ENCODE measurements around the gene ATP2A2.
A peak's percentile ranks its signal among the peaks of the same experiment; 100 is the strongest.
"Not testable (repeated sequence)": the region's sequence is repeated elsewhere in the genome, so short reads cannot be mapped to it uniquely, and the experiment has no call there.

The ATP2A2 gene

GRCh38 chr12:110320550-110320949, 39.5 kb downstream of the ATP2A2 start:
- in situ Hi-C loops (cut with HindIII; ENCODE audit: low pct_unique_long_range_greater_than_20kb, low sequenced_read_pairs), result no loop called here
- no peak for TF ChIP-seq JUND (IDR thresholded peaks at IDR 0.05; ENCODE audit: low read depth)
- DNase-seq (ENCODE audit: low read depth in 1 of 2, low spot score in 1 of 2), result peak in 1 of 2 experiments; percentile 32

- TF ChIP-seq JUND (IDR thresholded peaks at IDR 0.05; ENCODE audit: low read depth), result no peak
- in situ Hi-C loops (cut with HindIII; ENCODE audit: low pct_unique_long_range_greater_than_20kb, low sequenced_read_pairs), result no loop called here
- DNase-seq (ENCODE audit: low read depth in 1 of 2, low spot score in 1 of 2), result no peak
Measured at GRCh38 chr12:110329710-110330109, 48.7 kb downstream of the ATP2A2 start.

GRCh38 chr12:110330124-110330523, 49.1 kb downstream of the ATP2A2 start:
- no peak for DNase-seq (ENCODE audit: low read depth in 1 of 2, low spot score in 1 of 2)
- no peak for TF ChIP-seq JUND (IDR thresholded peaks at IDR 0.05; ENCODE audit: low read depth)
- in situ Hi-C loops (cut with HindIII; ENCODE audit: low pct_unique_long_range_greater_than_20kb, low sequenced_read_pairs), result no loop called here

GRCh38 chr12:110330544-110330943, 49.5 kb downstream of the ATP2A2 start:
- in situ Hi-C loops (cut with HindIII; ENCODE audit: low pct_unique_long_range_greater_than_20kb, low sequenced_read_pairs), result no loop called here
- no peak for TF ChIP-seq JUND (IDR thresholded peaks at IDR 0.05; ENCODE audit: low read depth)
- DNase-seq (ENCODE audit: low read depth in 1 of 2, low spot score in 1 of 2), result no peak

GRCh38 chr12:110333201-110333600, 52.2 kb downstream of the ATP2A2 start:
- no peak for DNase-seq (ENCODE audit: low read depth in 1 of 2, low spot score in 1 of 2)
- in situ Hi-C loops (cut with HindIII; ENCODE audit: low pct_unique_long_range_greater_than_20kb, low sequenced_read_pairs), result no loop called here
- no peak for TF ChIP-seq JUND (IDR thresholded peaks at IDR 0.05; ENCODE audit: low read depth)

GRCh38 chr12:110335481-110336045, 54.5 kb downstream of the ATP2A2 start:
- TF ChIP-seq JUND (IDR thresholded peaks at IDR 0.05; ENCODE audit: low read depth), result no peak
- no peak for DNase-seq (ENCODE audit: low read depth in 1 of 2, low spot score in 1 of 2)
- in situ Hi-C loops (cut with HindIII; ENCODE audit: low pct_unique_long_range_greater_than_20kb, low sequenced_read_pairs), result no loop called here

- no peak for TF ChIP-seq JUND (IDR thresholded peaks at IDR 0.05; ENCODE audit: low read depth)
- DNase-seq (ENCODE audit: low read depth in 1 of 2, low spot score in 1 of 2), result no peak
- in situ Hi-C loops (cut with HindIII; ENCODE audit: low pct_unique_long_range_greater_than_20kb, low sequenced_read_pairs), result no loop called here
Measured at GRCh38 chr12:110337912-110338710, 57.1 kb downstream of the ATP2A2 start.

GRCh38 chr12:110338754-110339153, 57.7 kb downstream of the ATP2A2 start:
- peak in 1 of 2 experiments; percentile 32 for DNase-seq (ENCODE audit: low read depth in 1 of 2, low spot score in 1 of 2)
- TF ChIP-seq JUND (IDR thresholded peaks at IDR 0.05; ENCODE audit: low read depth), result no peak
- in situ Hi-C loops (cut with HindIII; ENCODE audit: low pct_unique_long_range_greater_than_20kb, low sequenced_read_pairs), result no loop called here

- in situ Hi-C loops (cut with HindIII; ENCODE audit: low pct_unique_long_range_greater_than_20kb, low sequenced_read_pairs), result no loop called here
- peak in 1 of 2 experiments; percentile 35 for DNase-seq (ENCODE audit: low read depth in 1 of 2, low spot score in 1 of 2)
- TF ChIP-seq JUND (IDR thresholded peaks at IDR 0.05; ENCODE audit: low read depth), result no peak
Measured at GRCh38 chr12:110339184-110339952, 58.3 kb downstream of the ATP2A2 start.

- in situ Hi-C loops (cut with HindIII; ENCODE audit: low pct_unique_long_range_greater_than_20kb, low sequenced_read_pairs); DNase-seq (ENCODE audit: low read depth in 1 of 2, low spot score in 1 of 2): not testable (repeated sequence)
Measured at GRCh38 chr12:110340261-110340660, 59.2 kb downstream of the ATP2A2 start.

- in situ Hi-C loops (cut with HindIII; ENCODE audit: low pct_unique_long_range_greater_than_20kb, low sequenced_read_pairs), result no loop called here
- TF ChIP-seq JUND (IDR thresholded peaks at IDR 0.05; ENCODE audit: low read depth), result no peak
- DNase-seq (ENCODE audit: low read depth in 1 of 2, low spot score in 1 of 2), result no peak
Measured at GRCh38 chr12:110340706-110341105, 59.7 kb downstream of the ATP2A2 start.

GRCh38 chr12:110342157-110342556, 61.1 kb downstream of the ATP2A2 start:
- in situ Hi-C loops (cut with HindIII; ENCODE audit: low pct_unique_long_range_greater_than_20kb, low sequenced_read_pairs), result no loop called here
- DNase-seq (ENCODE audit: low read depth in 1 of 2, low spot score in 1 of 2), result no peak
- TF ChIP-seq JUND (IDR thresholded peaks at IDR 0.05; ENCODE audit: low read depth), result no peak

- DNase-seq (ENCODE audit: low read depth in 1 of 2, low spot score in 1 of 2), result no peak
- in situ Hi-C loops (cut with HindIII; ENCODE audit: low pct_unique_long_range_greater_than_20kb, low sequenced_read_pairs), result no loop called here
- no peak for TF ChIP-seq JUND (IDR thresholded peaks at IDR 0.05; ENCODE audit: low read depth)
Measured at GRCh38 chr12:110343114-110343513, 62.1 kb downstream of the ATP2A2 start.
